Neuronal stem cell (in vitro differentiated cells): ENCODE results near the gene HPCAL4.

Experiments used
- DNase-seq: peaks from one replicate; pipeline ENCODE4 v3.0.0-alpha.2; 2013; ENCODE audit warnings: low spot score
- H2AFZ ChIP-seq: one replicate; pipeline ENCODE4 v1.6.1; 2013; ENCODE audit warnings: mild to moderate bottlenecking, low read length, inconsistent platforms
- H2AK5ac ChIP-seq: 2 replicates; pipeline ENCODE4 v1.6.1; 2013; ENCODE audit warnings: low read depth, mild to moderate bottlenecking, inconsistent platforms, low read length, moderate library complexity, mixed read lengths
- H2BK120ac ChIP-seq: 2 replicates; pipeline ENCODE4 v1.6.1; 2013; ENCODE audit warnings: low read depth, mild to moderate bottlenecking, inconsistent platforms, low read length, moderate library complexity, mixed read lengths
- H2BK12ac ChIP-seq: one replicate; pipeline ENCODE4 v1.6.1; 2013; ENCODE audit warnings: low read length, inconsistent platforms
- H2BK15ac ChIP-seq: 2 replicates; pipeline ENCODE4 v1.6.1; 2013; ENCODE audit warnings: mild to moderate bottlenecking, low read length, inconsistent platforms, mixed read lengths
- H2BK5ac ChIP-seq: one replicate; pipeline ENCODE4 v1.6.1; 2013; ENCODE audit warnings: inconsistent platforms, mild to moderate bottlenecking, low read length, moderate library complexity
- H3K14ac ChIP-seq: one replicate; pipeline ENCODE4 v1.6.1; 2013; ENCODE audit warnings: low read length, inconsistent platforms
- H3K18ac ChIP-seq: 2 replicates; pipeline ENCODE4 v1.6.1; 2013; ENCODE audit warnings: low read length, inconsistent platforms
- H3K23ac ChIP-seq: 2 replicates; pipeline ENCODE4 v1.6.1; 2013; ENCODE audit warnings: low read depth, mild to moderate bottlenecking, mixed read lengths, low read length, inconsistent platforms; ENCODE audit not compliant: poor library complexity
- H3K27ac ChIP-seq: replicated peaks from 3 replicates; pipeline ENCODE4 v1.5.1; 2013; ENCODE audit warnings: low read length, inconsistent platforms
- H3K27me3 ChIP-seq, 3 experiments: 2 replicates each; pipeline ENCODE4 v1.6.1; 2013; ENCODE audit warnings: low read length in 3 of 3, mild to moderate bottlenecking in 2 of 3, inconsistent platforms in 1 of 3, low read depth in 1 of 3, mixed read lengths in 1 of 3, moderate library complexity in 1 of 3; ENCODE audit not compliant: control insufficient read depth in 3 of 3, insufficient read depth in 3 of 3
- H3K36me3 ChIP-seq, 2 donors: replicated peaks in 1 of 2; 2 replicates each; pipeline ENCODE4 v1.6.1; 2013; ENCODE audit warnings: low read length in 2 of 2; ENCODE audit not compliant: control insufficient read depth in 2 of 2, insufficient read depth in 2 of 2
- H3K4ac ChIP-seq: 2 replicates; pipeline ENCODE4 v1.6.1; 2013; ENCODE audit warnings: inconsistent platforms, mild to moderate bottlenecking, low read length, moderate library complexity
- H3K4me1 ChIP-seq, 2 donors: 1 replicate in 1 of 2; 2 replicates in 1 of 2; pipeline ENCODE4 v1.6.1; 2013; ENCODE audit warnings: low read length in 2 of 2, low read depth in 1 of 2; ENCODE audit not compliant: control insufficient read depth in 2 of 2, insufficient read depth in 1 of 2
- H3K4me2 ChIP-seq: one replicate; pipeline ENCODE4 v1.6.1; 2013; ENCODE audit warnings: mild to moderate bottlenecking, low read length, inconsistent platforms; ENCODE audit not compliant: insufficient read depth, poor library complexity, severe bottlenecking
- H3K4me3 ChIP-seq, 2 donors: 2 replicates each; pipeline ENCODE4 v1.5.1; 2013; ENCODE audit warnings: low read length in 2 of 2, mild to moderate bottlenecking in 2 of 2, inconsistent platforms in 1 of 2, moderate library complexity in 1 of 2
- H3K79me1 ChIP-seq: one replicate; pipeline ENCODE4 v1.6.1; 2013; ENCODE audit warnings: low read depth, mild to moderate bottlenecking, inconsistent platforms, low read length, moderate library complexity
- H3K9ac ChIP-seq: one replicate; pipeline ENCODE4 v1.6.1; 2013; ENCODE audit warnings: mild to moderate bottlenecking, low read depth, low read length, inconsistent platforms; ENCODE audit not compliant: poor library complexity
- H3K9me3 ChIP-seq, 2 donors: replicated peaks in 1 of 2; 2 replicates each; pipeline versions ENCODE3 to v1.6.1; 2013; ENCODE audit warnings: low read length in 2 of 2, mild to moderate bottlenecking in 2 of 2, inconsistent platforms in 1 of 2, low read depth in 1 of 2, mixed read lengths in 1 of 2, moderate library complexity in 1 of 2; ENCODE audit not compliant: control insufficient read depth in 2 of 2, insufficient read depth in 1 of 2
- H4K8ac ChIP-seq: one replicate; pipeline ENCODE4 v1.6.1; 2013; ENCODE audit warnings: low read depth, mild to moderate bottlenecking, inconsistent platforms, low read length, moderate library complexity
- H4K91ac ChIP-seq: one replicate; pipeline ENCODE4 v1.6.1; 2013; ENCODE audit warnings: low read length, low read depth, mild to moderate bottlenecking, inconsistent platforms; ENCODE audit not compliant: poor library complexity
- WGBS, 2 donors: extraction: QIAGEN DNeasy Blood & Tissue Kit; methylation state at CpG; one replicate each; pipeline ENCODE4 v1.1.7; 2013; ENCODE audit warnings: missing lambda C conversion rate in 2 of 2, mixed read lengths in 1 of 2; ENCODE audit not compliant: insufficient read length in 2 of 2, insufficient replicate concordance in 1 of 2; ENCODE audit errors: extremely low coverage in 2 of 2; 5-methylcytosine and 5-hydroxymethylcytosine counted together

HPCAL4 gene

DNA sequence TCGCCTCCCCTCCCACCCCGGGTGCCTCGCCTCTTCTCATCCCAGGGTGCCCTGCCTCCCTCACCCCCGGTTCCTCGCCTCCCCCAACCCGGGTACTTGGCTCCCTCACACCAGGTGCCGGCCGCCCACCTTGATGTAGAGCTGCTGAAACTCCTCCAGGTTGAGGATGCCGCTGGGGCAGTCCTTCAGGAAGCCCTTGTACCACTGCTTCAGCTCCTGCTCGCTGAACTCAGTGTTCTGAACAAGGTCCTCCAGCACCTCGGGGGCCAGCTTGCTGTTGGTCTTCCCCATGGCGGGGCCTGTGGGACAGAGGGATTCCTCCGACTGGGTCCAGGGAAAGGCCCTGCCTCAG, 6.9 kb downstream of the HPCAL4 start:
- H3K9me3 ChIP-seq: peaks cover 2 to 3% of the 10 kb centered on the region in 2 donors
- no peaks in the 10 kb centered on the region for H3K79me1 ChIP-seq
- H2AFZ ChIP-seq: no peak overlapping the region
- H3K14ac ChIP-seq: no peak overlapping the region
- H3K27me3 ChIP-seq: peaks cover 9 to 78% (median 26%) of the 10 kb centered on the region in 3 experiments
- peak overlapping the region; percentile 49 for H2BK15ac ChIP-seq
- no peak overlapping the region for H3K27ac ChIP-seq
- H2BK12ac ChIP-seq: no peak overlapping the region
- DNase-seq: no peak
- peak overlapping the region; percentile 65 for H2AK5ac ChIP-seq
- H4K91ac ChIP-seq: no peak overlapping the region
- H3K4me2 ChIP-seq: no peak overlapping the region
- no peaks in the 10 kb centered on the region for H3K36me3 ChIP-seq
- no peak overlapping the region for H3K9ac ChIP-seq
- H3K4me3 ChIP-seq: no peak overlapping the region
- WGBS, 2 donors: no CpG with 5 or more reads among the region's 13 CpGs
- peak overlapping the region; percentile 20 for H3K18ac ChIP-seq
- no peak overlapping the region for H4K8ac ChIP-seq
- no peak overlapping the region for H3K4ac ChIP-seq
- no peak overlapping the region for H2BK5ac ChIP-seq
- H2BK120ac ChIP-seq: no peak overlapping the region
- H3K4me1 ChIP-seq: peaks cover 3% of the 10 kb centered on the region in 2 donors
- peak overlapping the region; percentile 39 for H3K23ac ChIP-seq

DNA sequence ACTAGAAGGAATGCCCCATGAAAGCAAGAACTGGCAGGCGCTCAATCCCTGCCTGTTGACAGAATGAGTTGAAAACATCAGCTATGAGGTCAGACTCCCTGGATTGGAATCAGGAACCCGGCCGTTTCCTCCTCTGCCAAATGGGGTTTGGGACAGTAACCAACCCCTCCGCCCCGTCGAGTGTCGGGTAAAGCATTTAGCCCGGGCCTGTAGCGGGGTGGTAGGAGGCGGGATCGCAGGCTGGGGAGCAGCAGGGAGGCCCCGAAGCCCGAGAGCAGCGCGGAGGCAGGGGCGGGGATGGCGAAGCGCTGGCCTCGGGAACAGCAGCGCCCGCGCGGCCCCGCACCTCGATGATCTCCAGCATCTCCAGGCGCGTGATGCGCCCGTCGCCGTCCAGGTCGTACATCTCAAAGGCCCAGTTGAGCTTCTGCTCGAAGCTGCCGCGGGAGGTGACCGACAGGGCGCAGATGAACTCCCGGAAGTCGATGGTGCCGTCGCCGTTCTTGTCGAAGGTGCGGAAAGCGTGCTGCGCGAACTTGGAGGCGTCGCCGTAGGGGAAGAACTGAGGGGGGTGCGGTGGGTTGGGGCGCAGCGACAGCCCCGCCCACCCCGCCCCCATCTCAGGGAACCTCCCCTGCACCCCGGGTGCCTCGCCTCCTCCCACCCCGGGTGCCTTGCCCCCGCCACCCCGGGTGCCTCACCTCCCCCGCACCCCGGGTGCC, 7.5 kb downstream of the HPCAL4 start:
- Histone ChIP-seq H3K36me3 (no peaks in the 10 kb centered on the region), H3K9ac (no peak overlapping the region), H3K14ac (peak overlapping the region; percentile 26), H3K4ac (no peak overlapping the region), H3K9me3 (peaks cover 0 to 2% of the 10 kb centered on the region in 2 donors), H2AFZ (no peak overlapping the region), H2BK12ac (no peak overlapping the region), H4K91ac (no peak overlapping the region), H2BK120ac (peak overlapping the region; percentile 8), H3K18ac (no peak overlapping the region), H3K4me1 (peaks cover 0 to under 1% of the 10 kb centered on the region in 2 donors), H3K23ac (peak overlapping the region; percentile 71), H2AK5ac (peak overlapping the region; percentile 65), H4K8ac (no peak overlapping the region), H3K4me3 (no peak overlapping the region), H3K79me1 (no peaks in the 10 kb centered on the region), H3K4me2 (no peak overlapping the region), H2BK5ac (no peak overlapping the region), H2BK15ac (peak overlapping the region; percentile 7), H3K27ac (no peak overlapping the region), H3K27me3 (peaks cover 9 to 73% (median 21%) of the 10 kb centered on the region in 3 experiments)
- no CpG with 5 or more reads among the region's 62 CpGs for WGBS, 2 donors
- DNase-seq: no peak

DNA sequence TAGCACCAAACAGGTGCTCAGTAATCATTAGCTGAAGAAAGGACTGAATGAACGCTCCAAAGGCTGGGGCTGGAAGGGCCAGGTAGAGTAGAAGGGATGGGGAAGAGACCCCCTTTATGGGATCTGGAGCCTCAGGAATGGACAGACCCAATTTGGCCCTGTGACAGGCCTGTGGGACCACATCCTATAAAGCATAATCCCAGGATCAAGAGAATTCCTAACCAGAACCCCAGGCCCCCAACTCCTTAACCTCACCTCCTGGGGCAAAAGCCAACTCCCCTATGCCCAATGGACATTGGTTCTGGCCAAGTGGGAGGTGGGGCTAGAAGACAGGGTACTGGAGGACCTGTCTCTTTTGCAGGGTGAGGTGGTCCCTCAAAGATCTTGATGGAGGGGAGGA, 9.2 kb downstream of the HPCAL4 start:
- Histone ChIP-seq H2BK12ac (no peak overlapping the region), H3K9me3 (peaks cover 0 to 2% of the 10 kb centered on the region in 2 donors), H4K91ac (no peak overlapping the region), H3K23ac (peak overlapping the region; percentile 11), H2AFZ (no peak overlapping the region), H2BK5ac (no peak overlapping the region), H2BK15ac (no peak overlapping the region), H3K36me3 (no peaks in the 10 kb centered on the region), H3K4me2 (no peak overlapping the region), H3K4me1 (peaks cover 0 to 5% of the 10 kb centered on the region in 2 donors), H4K8ac (no peak overlapping the region), H3K27me3 (peaks cover 9 to 60% (median 17%) of the 10 kb centered on the region in 3 experiments), H3K27ac (no peak overlapping the region), H3K79me1 (no peaks in the 10 kb centered on the region), H2BK120ac (no peak overlapping the region), H3K9ac (no peak overlapping the region), H3K4ac (no peak overlapping the region), H3K18ac (no peak overlapping the region), H2AK5ac (no peak overlapping the region), H3K14ac (no peak overlapping the region), H3K4me3 (no peak overlapping the region)
- DNase-seq: no peak
- WGBS, 2 donors: no CpG with 5 or more reads among the region's 1 CpG

DNA sequence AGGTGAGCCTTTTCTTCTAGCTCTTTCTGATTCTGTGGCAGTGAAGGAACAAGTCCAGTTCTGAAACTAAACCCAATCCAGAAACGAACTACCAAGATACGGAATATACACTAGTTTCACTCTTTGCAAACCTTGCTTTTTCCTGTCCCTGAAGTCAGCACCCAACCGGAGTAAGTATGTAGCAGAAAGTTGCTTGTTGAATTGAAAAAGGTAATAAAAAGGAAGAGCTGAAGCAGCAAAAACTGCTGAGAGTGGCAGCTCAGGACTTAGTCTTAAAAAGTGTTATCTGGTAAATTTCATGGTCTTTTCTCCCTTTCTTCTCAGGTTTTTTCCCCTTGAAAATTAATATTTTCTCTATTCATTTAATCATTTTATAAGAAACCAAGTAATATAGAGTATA, 9.9 kb downstream of the HPCAL4 start:
- H3K23ac ChIP-seq: no peak overlapping the region
- no peaks in the 10 kb centered on the region for H3K36me3 ChIP-seq
- no peak overlapping the region for H2BK15ac ChIP-seq
- no peak overlapping the region for H4K91ac ChIP-seq
- H3K14ac ChIP-seq: no peak overlapping the region
- no peak overlapping the region for H2AK5ac ChIP-seq
- H3K9ac ChIP-seq: no peak overlapping the region
- no peak overlapping the region for H2BK12ac ChIP-seq
- H2AFZ ChIP-seq: no peak overlapping the region
- no peaks in the 10 kb centered on the region for H3K79me1 ChIP-seq
- H3K18ac ChIP-seq: no peak overlapping the region
- peaks cover 0 to 2% of the 10 kb centered on the region in 2 donors for H3K9me3 ChIP-seq
- DNase-seq: no peak
- H3K4me3 ChIP-seq: no peak overlapping the region
- no peak overlapping the region for H3K4me2 ChIP-seq
- peaks cover 9 to 53% (median 9%) of the 10 kb centered on the region in 3 experiments for H3K27me3 ChIP-seq
- H2BK5ac ChIP-seq: no peak overlapping the region
- H3K27ac ChIP-seq: no peak overlapping the region
- no peak overlapping the region for H4K8ac ChIP-seq
- H3K4me1 ChIP-seq: peaks cover 0 to 5% of the 10 kb centered on the region in 2 donors
- no peak overlapping the region for H2BK120ac ChIP-seq
- no peak overlapping the region for H3K4ac ChIP-seq
- WGBS, 2 donors: no CpG with 5 or more reads among the region's 3 CpGs
